SK-N-SH (cell line): ENCODE measurements around the gene PBX4. TPM values are rescaled to one million over a fixed set of nuclear protein-coding genes. Genes with fewer than 3 reads are reported as not detected.

ENCODE experiments used
- CTCF ChIA-PET: fragments of 300-600, 350-600 bp; formaldehyde crosslinking; extraction: SDS; loops from one replicate; lab custom pipeline; 2021; lab: Yijun Ruan, JAX
- POLR2A ChIA-PET: fragments of 350-600 bp; sonication (Branson Sonifier 250); formaldehyde crosslinking; extraction: SDS; loops from one replicate; lab custom pipeline; 2020; ENCODE audit warnings: antibody characterized with exemption, inconsistent platforms; lab: Yijun Ruan, JAX
- DNase-seq: peaks from one replicate; pipeline ENCODE4 v3.0.0; 2012
- H2AFZ ChIP-seq: fragments of 200-600 bp; sonication (generic); 2 replicates; pipeline ENCODE4 v1.8.1; 2016; ENCODE audit warnings: antibody characterized with exemption, mild to moderate bottlenecking, low read depth
- H3F3A ChIP-seq: fragments of 200-600 bp; sonication (generic); replicated peaks from 2 replicates; pipeline ENCODE3; 2016; ENCODE audit warnings: antibody characterized with exemption, mild to moderate bottlenecking; ENCODE audit not compliant: insufficient read depth
- H3K27ac ChIP-seq, 2 experiments: fragments of 200-500 bp in 1 of 2; fragments of 200-600 bp in 1 of 2; sonication (Bioruptor generic) in 1 of 2; sonication (generic), shearing (Covaris generic) in 1 of 2; 2 replicates each; pipeline versions ENCODE4 v1.5.1 to v1.6.1; 2014 to 2016; ENCODE audit warnings: low read depth in 2 of 2, inconsistent platforms in 1 of 2, low read length in 1 of 2, mild to moderate bottlenecking in 1 of 2, mixed read lengths in 1 of 2
- H3K27me3 ChIP-seq: fragments of 200-600 bp; sonication (generic), shearing (Covaris generic); 2 replicates; pipeline ENCODE4 v1.6.1; 2016; ENCODE audit warnings: mixed run types; ENCODE audit not compliant: insufficient read depth
- H3K36me3 ChIP-seq, 2 experiments: fragments of 200-500 bp in 1 of 2; fragments of 200-600 bp in 1 of 2; sonication (Bioruptor generic) in 1 of 2; sonication (generic) in 1 of 2; replicated peaks in 1 of 2; 2 replicates each; pipeline versions ENCODE3 to v1.5.1; 2014 to 2016; ENCODE audit warnings: low read length in 1 of 2, mild to moderate bottlenecking in 1 of 2; ENCODE audit not compliant: insufficient read depth in 2 of 2, control insufficient read depth in 1 of 2
- H3K4me1 ChIP-seq, 2 experiments: fragments of 200-500 bp in 1 of 2; fragments of 200-600 bp in 1 of 2; sonication (Bioruptor generic) in 1 of 2; sonication (generic), shearing (Covaris generic) in 1 of 2; 2 replicates each; pipeline versions ENCODE4 v1.5.1 to v1.6.1; 2014 to 2016; ENCODE audit warnings: low read depth in 1 of 2, low read length in 1 of 2, mixed run types in 1 of 2; ENCODE audit not compliant: insufficient read depth in 2 of 2, control insufficient read depth in 1 of 2
- H3K4me2 ChIP-seq: fragments of 200-600 bp; sonication (generic), shearing (Covaris generic); 2 replicates; pipeline ENCODE4 v1.6.1; 2017; ENCODE audit warnings: mixed run types
- H3K4me3 ChIP-seq, 2 experiments: fragments of 200-500 bp in 1 of 2; fragments of 200-600 bp in 1 of 2; sonication (Bioruptor generic) in 1 of 2; sonication (generic), shearing (Covaris generic) in 1 of 2; 2 replicates each; pipeline versions ENCODE4 v1.5.1 to v1.8.1; 2014 to 2016; ENCODE audit warnings: low read depth in 2 of 2, inconsistent platforms in 1 of 2, low read length in 1 of 2, mild to moderate bottlenecking in 1 of 2, mixed read lengths in 1 of 2, moderate library complexity in 1 of 2
- H3K79me2 ChIP-seq: fragments of 200-600 bp; sonication (generic); 2 replicates; pipeline ENCODE4 v1.8.1; 2017; ENCODE audit warnings: mild to moderate bottlenecking; ENCODE audit not compliant: insufficient read depth
- H3K9ac ChIP-seq: fragments of 200-600 bp; sonication (generic); 2 replicates; pipeline ENCODE4 v1.6.1; 2017; ENCODE audit warnings: mixed run types
- H3K9me2 ChIP-seq: fragments of 200-600 bp; sonication (generic); 2 replicates; pipeline ENCODE4 v1.6.1; 2017; ENCODE audit warnings: mixed run types
- H3K9me3 ChIP-seq: fragments of 200-600 bp; sonication (generic); 2 replicates; pipeline ENCODE4 v1.6.1; 2017; ENCODE audit warnings: mixed run types, mild to moderate bottlenecking, moderate library complexity
- H4K20me1 ChIP-seq: fragments of 200-600 bp; sonication (generic); 2 replicates; pipeline ENCODE4 v1.6.1; 2017; ENCODE audit warnings: mild to moderate bottlenecking, mixed run types; ENCODE audit not compliant: insufficient read depth
- CHD2 ChIP-seq: fragments of 150-350 bp; IDR thresholded peaks from 2 replicates; pipeline ENCODE4 v1.6.1; 2018; ENCODE audit warnings: low read length; ENCODE audit not compliant: partially characterized antibody
- ELF1 ChIP-seq: IDR thresholded peaks from 2 replicates; pipeline ENCODE4 v1.4.0; 2012
- EZH2phosphoT487 ChIP-seq: fragments of 200-600 bp; sonication (generic); IDR thresholded peaks from 2 replicates; pipeline ENCODE4 v1.6.1; 2017; ENCODE audit warnings: low read depth, mixed run types, mild to moderate bottlenecking, antibody characterized with exemption, moderate library complexity, borderline replicate concordance
- FOSL2 ChIP-seq: IDR thresholded peaks from 2 replicates; pipeline ENCODE4 v1.4.0; 2012; ENCODE audit warnings: low read depth, mild to moderate bottlenecking, moderate library complexity, borderline replicate concordance
- GABPA ChIP-seq: IDR thresholded peaks from 2 replicates; pipeline ENCODE4 v1.4.0; 2012; ENCODE audit warnings: low read depth, mild to moderate bottlenecking
- GATA2 ChIP-seq: sonication (generic); formaldehyde crosslinking; IDR thresholded peaks from 2 replicates; pipeline ENCODE4 v1.5.0; 2020; ENCODE audit warnings: mild to moderate bottlenecking, missing genetic modification reagents
- MEF2A ChIP-seq: IDR thresholded peaks from 2 replicates; pipeline ENCODE4 v1.4.0; 2012; ENCODE audit warnings: low read depth, borderline replicate concordance
- MXI1 ChIP-seq: IDR thresholded peaks from 2 replicates; pipeline ENCODE4 v1.6.1; 2012; ENCODE audit warnings: mild to moderate bottlenecking, low read depth, low read length, improper control_type of control experiment
- NRF1 ChIP-seq: IDR thresholded peaks from 2 replicates; pipeline ENCODE4 v1.6.1; 2012; ENCODE audit warnings: low read depth, mild to moderate bottlenecking, low read length
- RAD21 ChIP-seq: IDR thresholded peaks from 2 replicates; pipeline ENCODE4 v1.6.1; 2012; ENCODE audit warnings: mild to moderate bottlenecking, low read length
- WGBS: methylation state at CpG from one replicate; pipeline ENCODE4 v1.1.6; 2017; ENCODE audit warnings: low lambda C conversion rate; 5-methylcytosine and 5-hydroxymethylcytosine counted together
- polyA plus RNA-seq, 3 experiments: library from polyadenylated mRNA; depleted of rRNA; stranded (reverse); fragments of >200 nt; gene quantifications; 2 replicates each; pipeline ENCODE4 v1.2.3, GENCODE V29; 2012
- TF ChIP-seq, protein P1 (sequence below): IDR thresholded peaks from 2 replicates; pipeline ENCODE4; 2012
- TF ChIP-seq, protein P2 (sequence below): IDR thresholded peaks from 2 replicates; pipeline ENCODE4 v1.4.0; 2012; ENCODE audit warnings: low read depth, borderline replicate concordance
- TF ChIP-seq, protein P3 (sequence below): fragments of 200-600 bp; sonication (generic); IDR thresholded peaks from 2 replicates; pipeline ENCODE4 v1.6.1; 2017; ENCODE audit warnings: antibody characterized with exemption, mild to moderate bottlenecking, moderate library complexity
- TF ChIP-seq, protein P4 (sequence below): IDR thresholded peaks from 2 replicates; pipeline ENCODE4 v1.6.1; 2012; ENCODE audit warnings: mild to moderate bottlenecking, low read depth, low read length, moderate library complexity

The PBX4 gene
- polyA plus RNA-seq, 1 of the 3 experiments (the other 2 are of a cell fraction) = 6.4 TPM

DNA sequence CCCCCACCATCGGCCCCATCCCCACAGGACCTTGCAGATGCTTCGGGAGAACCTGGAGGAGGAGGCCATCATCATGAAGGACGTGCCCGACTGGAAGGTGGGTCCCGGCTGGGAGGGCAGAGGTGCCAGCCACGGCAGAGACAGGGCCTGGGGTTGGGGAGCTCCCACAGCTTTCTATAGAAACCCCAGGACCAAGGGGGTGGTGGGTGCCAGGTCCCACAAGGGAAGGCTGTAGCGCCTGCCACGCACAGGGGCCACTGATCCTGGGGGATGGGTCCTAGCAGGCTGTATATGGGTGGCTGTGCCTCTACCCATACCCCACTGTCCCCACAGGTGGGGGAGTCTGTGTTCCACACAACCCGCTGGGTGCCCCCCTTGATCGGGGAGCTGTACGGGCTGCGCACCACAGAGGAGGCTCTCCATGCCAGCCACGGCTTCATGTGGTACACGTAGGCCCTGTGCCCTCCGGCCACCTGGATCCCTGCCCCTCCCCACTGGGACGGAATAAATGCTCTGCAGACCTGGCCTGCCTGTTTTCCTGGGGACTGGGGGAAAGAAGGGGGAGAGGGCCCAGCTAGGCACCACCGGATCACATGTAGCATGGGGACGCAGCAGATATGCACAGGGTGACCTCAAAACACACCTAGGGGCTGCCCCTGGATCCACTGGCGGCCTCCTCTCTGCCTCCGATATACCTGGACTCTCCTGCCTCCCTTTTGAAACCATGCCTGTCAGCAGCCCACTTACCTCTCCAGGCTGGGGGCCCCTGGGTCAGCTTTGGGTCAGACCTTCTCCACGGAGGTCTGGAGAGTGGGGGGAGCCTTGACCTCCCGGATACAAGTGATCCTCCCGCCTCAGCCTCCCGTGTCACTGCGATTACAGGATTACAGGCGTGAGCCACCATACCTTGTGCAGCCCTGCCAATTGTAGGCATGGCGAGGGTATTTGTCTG is 90.5 kb downstream of the PBX4 start:
- Histone ChIP-seq H3K9ac (no peak overlapping the region), H3K9me3 (no peaks in the 10 kb centered on the region), H2AFZ (no peak overlapping the region), H3K4me3 (no peak overlapping the region), H3K36me3 (peaks cover 7 to 17% of the 10 kb centered on the region in 2 experiments), H3K4me2 (no peak overlapping the region), H3F3A (peaks cover 3% of the 10 kb centered on the region), H3K4me1 (peaks cover 0 to 14% of the 10 kb centered on the region in 2 experiments; a peak in 1 of 4 replicates), H3K9me2 (no peaks in the 10 kb centered on the region), H4K20me1 (peaks cover 44% of the 10 kb centered on the region), H3K27me3 (no peaks in the 10 kb centered on the region), H3K79me2 (peaks cover 28% of the 10 kb centered on the region), H3K27ac (no peak overlapping the region)
- ChIA-PET CTCF (interaction anchor here (0.6 to 15.3 kb wide), 6 partner anchors 11 to 124 kb away, joined by 3 to 258 read pairs (median 4); partner anchors contain the start of genes GMIP and NDUFA13), POLR2A (interaction anchor here (2.5 kb wide), 1 partner anchor 12 kb away, joined by 15 read pairs; the partner anchor contains the start of genes NDUFA13 and TSSK6)
- TF ChIP-seq, protein P1, sequence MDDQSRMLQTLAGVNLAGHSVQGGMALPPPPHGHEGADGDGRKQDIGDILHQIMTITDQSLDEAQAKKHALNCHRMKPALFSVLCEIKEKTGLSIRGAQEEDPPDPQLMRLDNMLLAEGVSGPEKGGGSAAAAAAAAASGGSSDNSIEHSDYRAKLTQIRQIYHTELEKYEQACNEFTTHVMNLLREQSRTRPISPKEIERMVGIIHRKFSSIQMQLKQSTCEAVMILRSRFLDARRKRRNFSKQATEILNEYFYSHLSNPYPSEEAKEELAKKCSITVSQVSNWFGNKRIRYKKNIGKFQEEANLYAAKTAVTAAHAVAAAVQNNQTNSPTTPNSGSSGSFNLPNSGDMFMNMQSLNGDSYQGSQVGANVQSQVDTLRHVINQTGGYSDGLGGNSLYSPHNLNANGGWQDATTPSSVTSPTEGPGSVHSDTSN = no peak
- TF ChIP-seq FOSL2 (no peak), CHD2 (no peak), MXI1 (no peak), ELF1 (no peak), GABPA (no peak), MEF2A (no peak), RAD21 (no peak), NRF1 (no peak), EZH2phosphoT487 (no peak), GATA2 (CRISPR knock-in tag) (no peak)
- TF ChIP-seq, protein P2, sequence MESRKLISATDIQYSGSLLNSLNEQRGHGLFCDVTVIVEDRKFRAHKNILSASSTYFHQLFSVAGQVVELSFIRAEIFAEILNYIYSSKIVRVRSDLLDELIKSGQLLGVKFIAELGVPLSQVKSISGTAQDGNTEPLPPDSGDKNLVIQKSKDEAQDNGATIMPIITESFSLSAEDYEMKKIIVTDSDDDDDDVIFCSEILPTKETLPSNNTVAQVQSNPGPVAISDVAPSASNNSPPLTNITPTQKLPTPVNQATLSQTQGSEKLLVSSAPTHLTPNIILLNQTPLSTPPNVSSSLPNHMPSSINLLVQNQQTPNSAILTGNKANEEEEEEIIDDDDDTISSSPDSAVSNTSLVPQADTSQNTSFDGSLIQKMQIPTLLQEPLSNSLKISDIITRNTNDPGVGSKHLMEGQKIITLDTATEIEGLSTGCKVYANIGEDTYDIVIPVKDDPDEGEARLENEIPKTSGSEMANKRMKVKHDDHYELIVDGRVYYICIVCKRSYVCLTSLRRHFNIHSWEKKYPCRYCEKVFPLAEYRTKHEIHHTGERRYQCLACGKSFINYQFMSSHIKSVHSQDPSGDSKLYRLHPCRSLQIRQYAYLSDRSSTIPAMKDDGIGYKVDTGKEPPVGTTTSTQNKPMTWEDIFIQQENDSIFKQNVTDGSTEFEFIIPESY = no peak
- TF ChIP-seq, protein P3, sequence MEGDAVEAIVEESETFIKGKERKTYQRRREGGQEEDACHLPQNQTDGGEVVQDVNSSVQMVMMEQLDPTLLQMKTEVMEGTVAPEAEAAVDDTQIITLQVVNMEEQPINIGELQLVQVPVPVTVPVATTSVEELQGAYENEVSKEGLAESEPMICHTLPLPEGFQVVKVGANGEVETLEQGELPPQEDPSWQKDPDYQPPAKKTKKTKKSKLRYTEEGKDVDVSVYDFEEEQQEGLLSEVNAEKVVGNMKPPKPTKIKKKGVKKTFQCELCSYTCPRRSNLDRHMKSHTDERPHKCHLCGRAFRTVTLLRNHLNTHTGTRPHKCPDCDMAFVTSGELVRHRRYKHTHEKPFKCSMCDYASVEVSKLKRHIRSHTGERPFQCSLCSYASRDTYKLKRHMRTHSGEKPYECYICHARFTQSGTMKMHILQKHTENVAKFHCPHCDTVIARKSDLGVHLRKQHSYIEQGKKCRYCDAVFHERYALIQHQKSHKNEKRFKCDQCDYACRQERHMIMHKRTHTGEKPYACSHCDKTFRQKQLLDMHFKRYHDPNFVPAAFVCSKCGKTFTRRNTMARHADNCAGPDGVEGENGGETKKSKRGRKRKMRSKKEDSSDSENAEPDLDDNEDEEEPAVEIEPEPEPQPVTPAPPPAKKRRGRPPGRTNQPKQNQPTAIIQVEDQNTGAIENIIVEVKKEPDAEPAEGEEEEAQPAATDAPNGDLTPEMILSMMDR = no peak
- TF ChIP-seq, protein P4, sequence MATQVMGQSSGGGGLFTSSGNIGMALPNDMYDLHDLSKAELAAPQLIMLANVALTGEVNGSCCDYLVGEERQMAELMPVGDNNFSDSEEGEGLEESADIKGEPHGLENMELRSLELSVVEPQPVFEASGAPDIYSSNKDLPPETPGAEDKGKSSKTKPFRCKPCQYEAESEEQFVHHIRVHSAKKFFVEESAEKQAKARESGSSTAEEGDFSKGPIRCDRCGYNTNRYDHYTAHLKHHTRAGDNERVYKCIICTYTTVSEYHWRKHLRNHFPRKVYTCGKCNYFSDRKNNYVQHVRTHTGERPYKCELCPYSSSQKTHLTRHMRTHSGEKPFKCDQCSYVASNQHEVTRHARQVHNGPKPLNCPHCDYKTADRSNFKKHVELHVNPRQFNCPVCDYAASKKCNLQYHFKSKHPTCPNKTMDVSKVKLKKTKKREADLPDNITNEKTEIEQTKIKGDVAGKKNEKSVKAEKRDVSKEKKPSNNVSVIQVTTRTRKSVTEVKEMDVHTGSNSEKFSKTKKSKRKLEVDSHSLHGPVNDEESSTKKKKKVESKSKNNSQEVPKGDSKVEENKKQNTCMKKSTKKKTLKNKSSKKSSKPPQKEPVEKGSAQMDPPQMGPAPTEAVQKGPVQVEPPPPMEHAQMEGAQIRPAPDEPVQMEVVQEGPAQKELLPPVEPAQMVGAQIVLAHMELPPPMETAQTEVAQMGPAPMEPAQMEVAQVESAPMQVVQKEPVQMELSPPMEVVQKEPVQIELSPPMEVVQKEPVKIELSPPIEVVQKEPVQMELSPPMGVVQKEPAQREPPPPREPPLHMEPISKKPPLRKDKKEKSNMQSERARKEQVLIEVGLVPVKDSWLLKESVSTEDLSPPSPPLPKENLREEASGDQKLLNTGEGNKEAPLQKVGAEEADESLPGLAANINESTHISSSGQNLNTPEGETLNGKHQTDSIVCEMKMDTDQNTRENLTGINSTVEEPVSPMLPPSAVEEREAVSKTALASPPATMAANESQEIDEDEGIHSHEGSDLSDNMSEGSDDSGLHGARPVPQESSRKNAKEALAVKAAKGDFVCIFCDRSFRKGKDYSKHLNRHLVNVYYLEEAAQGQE = no peak
- 96% methylated on average over 12 of the region's 27 CpGs for WGBS
- DNase-seq = no peak
